Esophagus squamous epithelium (tissue), 4 donors: ENCODE measurements around the gene CACFD1.

Experiments
- CTCF ChIP-seq, 6 experiments: fragments of 450-650 bp in 4 of 6; fragments of 200-600 bp in 2 of 6; sonication (generic) in 2 of 6; IDR thresholded peaks; one replicate each; pipeline ENCODE4 v1.5.1; 2016 to 2019; ENCODE audit warnings: antibody characterized with exemption in 6 of 6, mild to moderate bottlenecking in 4 of 6, moderate library complexity in 4 of 6
- POLR2A ChIP-seq, 4 donors: fragments of 450-650 bp; IDR thresholded peaks; one replicate each; pipeline ENCODE4 v1.6.1; 2017; ENCODE audit warnings: antibody characterized with exemption in 4 of 4, mild to moderate bottlenecking in 4 of 4, moderate library complexity in 3 of 4

- TF ChIP-seq POLR2A (IDR thresholded peaks at IDR 0.05), result no peak
- TF ChIP-seq CTCF (IDR thresholded peaks at IDR 0.05), result no peak
Observed at GRCh38 chr9:133463864-133464615, 4.3 kb downstream of the CACFD1 start.
